ENCODE measurements around the gene LUM.

DNA sequence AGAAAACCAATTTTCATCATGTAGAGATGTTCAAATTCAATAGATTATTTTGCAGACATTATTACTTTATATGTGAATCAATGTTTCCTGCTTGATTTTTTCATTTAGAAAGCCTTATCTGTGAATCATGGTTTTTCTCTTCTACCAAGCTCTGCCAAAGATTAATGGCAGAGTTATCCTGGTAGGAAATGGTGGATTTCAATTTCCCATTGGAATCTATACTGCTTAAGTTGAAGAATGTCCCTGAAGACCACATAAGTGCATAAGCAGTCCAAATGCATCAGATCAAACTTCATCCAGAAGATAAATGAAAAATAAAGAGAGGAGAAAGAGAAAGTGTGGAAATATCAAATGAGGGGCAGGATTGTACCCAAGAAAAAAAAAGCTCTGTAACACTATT is 5.0 kb downstream of the LUM start:
- TF ChIP-seq POLR2A (IDR thresholded peaks at IDR 0.05) = no peak
- TF ChIP-seq, protein P1, sequence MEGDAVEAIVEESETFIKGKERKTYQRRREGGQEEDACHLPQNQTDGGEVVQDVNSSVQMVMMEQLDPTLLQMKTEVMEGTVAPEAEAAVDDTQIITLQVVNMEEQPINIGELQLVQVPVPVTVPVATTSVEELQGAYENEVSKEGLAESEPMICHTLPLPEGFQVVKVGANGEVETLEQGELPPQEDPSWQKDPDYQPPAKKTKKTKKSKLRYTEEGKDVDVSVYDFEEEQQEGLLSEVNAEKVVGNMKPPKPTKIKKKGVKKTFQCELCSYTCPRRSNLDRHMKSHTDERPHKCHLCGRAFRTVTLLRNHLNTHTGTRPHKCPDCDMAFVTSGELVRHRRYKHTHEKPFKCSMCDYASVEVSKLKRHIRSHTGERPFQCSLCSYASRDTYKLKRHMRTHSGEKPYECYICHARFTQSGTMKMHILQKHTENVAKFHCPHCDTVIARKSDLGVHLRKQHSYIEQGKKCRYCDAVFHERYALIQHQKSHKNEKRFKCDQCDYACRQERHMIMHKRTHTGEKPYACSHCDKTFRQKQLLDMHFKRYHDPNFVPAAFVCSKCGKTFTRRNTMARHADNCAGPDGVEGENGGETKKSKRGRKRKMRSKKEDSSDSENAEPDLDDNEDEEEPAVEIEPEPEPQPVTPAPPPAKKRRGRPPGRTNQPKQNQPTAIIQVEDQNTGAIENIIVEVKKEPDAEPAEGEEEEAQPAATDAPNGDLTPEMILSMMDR (IDR thresholded peaks at IDR 0.05) = no peak

Measured in testis (tissue), 2 donors.